KMS-11 (cell line): Measurements from ENCODE around the gene ADPRH.

Source experiments
- H2AFZ ChIP-seq: fragments of 200-600 bp; sonication (generic); 2 replicates; pipeline ENCODE4 v1.6.1; 2016; ENCODE audit warnings: antibody characterized with exemption, mixed run types, low read depth
- H3K27ac ChIP-seq: fragments of 200-600 bp; sonication (generic); 2 replicates; pipeline ENCODE4 v1.6.1; 2016; ENCODE audit warnings: mild to moderate bottlenecking, mixed run types
- H3K27me3 ChIP-seq: fragments of 200-600 bp; sonication (generic); 2 replicates; pipeline ENCODE4 v1.6.1; 2017; ENCODE audit warnings: mild to moderate bottlenecking, low read depth, mixed run types, moderate library complexity; ENCODE audit not compliant: insufficient read depth
- H3K36me3 ChIP-seq: fragments of 200-600 bp; sonication (generic); 2 replicates; pipeline ENCODE4 v1.6.1; 2017; ENCODE audit warnings: mild to moderate bottlenecking, mixed run types; ENCODE audit not compliant: insufficient read depth
- H3K4me1 ChIP-seq: fragments of 200-600 bp; sonication (generic); 2 replicates; pipeline ENCODE4 v1.6.1; 2016; ENCODE audit warnings: mild to moderate bottlenecking, low read depth, mixed run types; ENCODE audit not compliant: poor library complexity, severe bottlenecking
- H3K4me2 ChIP-seq: fragments of 200-600 bp; sonication (generic); 2 replicates; pipeline ENCODE4 v1.7.0; 2016; ENCODE audit warnings: mild to moderate bottlenecking, mixed run types
- H3K4me3 ChIP-seq: fragments of 200-600 bp; sonication (generic); IDR thresholded peaks from 2 replicates; pipeline ENCODE4 v1.6.1; 2017; ENCODE audit warnings: low read depth, low read length, mixed read lengths; ENCODE audit not compliant: insufficient read depth
- H3K79me2 ChIP-seq: fragments of 200-600 bp; sonication (generic); 2 replicates; pipeline ENCODE4 v1.6.1; 2016; ENCODE audit warnings: low read depth, mixed run types; ENCODE audit not compliant: insufficient read depth
- H3K9ac ChIP-seq: fragments of 200-600 bp; sonication (generic); 2 replicates; pipeline ENCODE4 v1.6.1; 2016; ENCODE audit warnings: mild to moderate bottlenecking, mixed run types
- H4K20me1 ChIP-seq: fragments of 200-600 bp; sonication (generic); 2 replicates; pipeline ENCODE4 v1.6.1; 2016; ENCODE audit warnings: mild to moderate bottlenecking, mixed run types; ENCODE audit not compliant: insufficient read depth
- TF ChIP-seq, protein P1 (sequence below): fragments of 200-600 bp; sonication (generic); conservative IDR thresholded peaks from 2 replicates; pipeline ENCODE4 v1.6.1; 2017; ENCODE audit warnings: low read depth, mild to moderate bottlenecking, antibody characterized with exemption, low read length, moderate library complexity, mixed read lengths

Gene ADPRH

DNA sequence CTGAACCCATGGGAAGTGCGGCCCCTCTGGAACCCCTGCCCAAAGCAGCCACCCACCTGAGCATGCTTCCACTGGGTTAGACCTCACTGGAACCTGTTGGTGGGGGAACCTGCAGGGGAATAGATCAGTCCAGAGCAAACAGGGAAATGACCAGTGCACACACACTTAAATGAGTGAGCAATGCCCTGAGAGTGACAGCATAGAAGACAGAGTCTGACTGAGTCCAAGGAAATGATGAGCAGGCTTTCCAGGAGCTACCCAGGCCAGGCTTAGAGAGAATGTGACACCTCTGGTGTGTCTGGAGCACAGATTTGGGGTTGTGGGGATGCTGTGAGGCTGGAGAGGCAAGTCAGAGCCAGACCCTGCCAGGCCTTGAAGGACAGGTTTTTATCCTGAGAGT is 46.9 kb downstream of the ADPRH start:
- H3K4me3 ChIP-seq, result no peak overlapping the region
- H4K20me1 ChIP-seq, result no peaks in the 10 kb centered on the region
- TF ChIP-seq, protein P1, sequence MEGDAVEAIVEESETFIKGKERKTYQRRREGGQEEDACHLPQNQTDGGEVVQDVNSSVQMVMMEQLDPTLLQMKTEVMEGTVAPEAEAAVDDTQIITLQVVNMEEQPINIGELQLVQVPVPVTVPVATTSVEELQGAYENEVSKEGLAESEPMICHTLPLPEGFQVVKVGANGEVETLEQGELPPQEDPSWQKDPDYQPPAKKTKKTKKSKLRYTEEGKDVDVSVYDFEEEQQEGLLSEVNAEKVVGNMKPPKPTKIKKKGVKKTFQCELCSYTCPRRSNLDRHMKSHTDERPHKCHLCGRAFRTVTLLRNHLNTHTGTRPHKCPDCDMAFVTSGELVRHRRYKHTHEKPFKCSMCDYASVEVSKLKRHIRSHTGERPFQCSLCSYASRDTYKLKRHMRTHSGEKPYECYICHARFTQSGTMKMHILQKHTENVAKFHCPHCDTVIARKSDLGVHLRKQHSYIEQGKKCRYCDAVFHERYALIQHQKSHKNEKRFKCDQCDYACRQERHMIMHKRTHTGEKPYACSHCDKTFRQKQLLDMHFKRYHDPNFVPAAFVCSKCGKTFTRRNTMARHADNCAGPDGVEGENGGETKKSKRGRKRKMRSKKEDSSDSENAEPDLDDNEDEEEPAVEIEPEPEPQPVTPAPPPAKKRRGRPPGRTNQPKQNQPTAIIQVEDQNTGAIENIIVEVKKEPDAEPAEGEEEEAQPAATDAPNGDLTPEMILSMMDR, result no peak
- no peak overlapping the region for H2AFZ ChIP-seq
- no peak overlapping the region for H3K4me2 ChIP-seq
- no peaks in the 10 kb centered on the region for H3K27me3 ChIP-seq
- H3K9ac ChIP-seq, result no peak overlapping the region
- no peak overlapping the region for H3K27ac ChIP-seq
- peaks cover 13% of the 10 kb centered on the region for H3K4me1 ChIP-seq
- no peaks in the 10 kb centered on the region for H3K36me3 ChIP-seq
- no peaks in the 10 kb centered on the region for H3K79me2 ChIP-seq

DNA sequence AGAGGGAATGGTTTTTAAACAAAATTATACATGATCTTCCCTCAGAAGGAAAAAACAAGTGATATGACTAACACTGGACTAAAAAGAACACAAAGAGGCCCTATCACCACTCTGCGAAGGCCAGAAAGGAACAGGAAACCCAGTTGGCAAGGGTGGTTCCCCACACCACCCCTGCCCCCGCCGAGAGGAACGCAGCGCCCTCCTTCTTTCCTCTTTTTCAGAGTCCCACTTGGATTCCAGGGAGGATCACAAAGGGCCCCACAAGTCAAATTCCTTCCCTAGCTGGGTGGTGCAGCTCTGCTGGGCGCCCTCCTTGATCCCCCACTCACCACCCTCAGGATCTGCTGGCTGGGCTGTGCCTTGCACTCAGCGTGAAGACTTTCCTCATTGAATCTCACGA is 48.2 kb downstream of the ADPRH start:
- no peaks in the 10 kb centered on the region for H3K36me3 ChIP-seq
- H3K4me2 ChIP-seq, result no peak overlapping the region
- no peak overlapping the region for H3K9ac ChIP-seq
- H2AFZ ChIP-seq, result no peak overlapping the region
- TF ChIP-seq, protein P1, result no peak
- H3K4me3 ChIP-seq, result no peak overlapping the region
- H3K27ac ChIP-seq, result no peak overlapping the region
- H3K4me1 ChIP-seq, result peaks cover 14% of the 10 kb centered on the region
- H3K79me2 ChIP-seq, result no peaks in the 10 kb centered on the region
- no peaks in the 10 kb centered on the region for H4K20me1 ChIP-seq
- no peaks in the 10 kb centered on the region for H3K27me3 ChIP-seq

DNA sequence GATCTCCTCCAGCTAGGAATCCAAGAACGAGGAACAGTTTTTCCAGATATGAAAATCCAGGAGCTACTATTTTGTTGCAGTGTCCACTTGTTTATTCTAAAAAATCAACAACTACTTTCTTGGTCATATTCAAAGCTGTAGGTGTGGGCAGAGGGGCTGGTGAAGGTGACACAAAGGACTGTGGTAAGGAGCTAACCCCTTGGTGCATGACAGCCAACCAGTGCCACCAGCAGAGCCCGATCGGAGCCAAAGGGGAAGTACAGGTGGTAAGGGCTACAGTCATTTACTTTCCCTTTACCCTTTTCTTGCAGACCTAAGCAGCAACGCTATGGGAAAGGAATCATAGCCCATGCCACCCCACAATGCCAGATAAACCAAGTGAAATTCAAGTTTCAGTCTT is 49.1 kb downstream of the ADPRH start:
- no peak overlapping the region for H3K9ac ChIP-seq
- H3K4me2 ChIP-seq, result no peak overlapping the region

DNA sequence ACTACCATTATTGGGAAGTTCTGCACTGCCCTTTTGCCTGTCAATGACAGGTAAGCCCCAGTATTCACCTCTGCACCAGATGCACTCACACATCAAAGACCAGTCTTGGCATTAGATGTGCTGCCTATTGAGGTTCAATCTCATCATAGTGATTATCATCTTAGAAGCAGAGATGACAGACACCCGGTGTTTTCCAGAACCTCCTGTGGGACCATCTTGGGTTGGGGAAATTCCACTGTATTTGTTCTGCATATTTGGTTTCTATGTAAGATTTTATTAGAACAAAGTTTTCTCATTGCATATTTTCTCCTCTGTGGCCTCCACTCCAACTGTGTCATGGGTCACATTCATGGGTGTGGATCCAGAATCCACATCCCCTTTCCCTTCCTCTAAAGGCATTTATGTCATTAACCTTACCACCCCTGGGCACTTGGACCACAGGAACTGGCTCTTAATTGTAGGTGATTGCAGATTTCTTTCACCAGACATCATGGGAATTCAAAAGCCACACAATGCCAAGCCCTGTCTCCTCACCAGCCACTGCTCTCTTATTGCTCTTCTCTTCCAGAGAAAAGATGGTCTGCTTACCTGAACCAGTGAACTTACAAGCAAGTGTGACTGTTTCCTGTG is 49.6 kb downstream of the ADPRH start:
- H3K4me3 ChIP-seq, result no peak overlapping the region
- TF ChIP-seq, protein P1, result no peak
- no peak overlapping the region for H2AFZ ChIP-seq
- no peak overlapping the region for H3K4me2 ChIP-seq
- no peaks in the 10 kb centered on the region for H3K36me3 ChIP-seq
- peaks cover 14% of the 10 kb centered on the region for H3K4me1 ChIP-seq
- H3K9ac ChIP-seq, result no peak overlapping the region
- no peaks in the 10 kb centered on the region for H3K27me3 ChIP-seq
- no peaks in the 10 kb centered on the region for H3K79me2 ChIP-seq
- H3K27ac ChIP-seq, result no peak overlapping the region
- H4K20me1 ChIP-seq, result no peaks in the 10 kb centered on the region

More for the DNA sequence above, 49.1 kb downstream of the ADPRH start:
- Histone ChIP-seq H3K79me2 (no peaks in the 10 kb centered on the region), H3K4me1 (peaks cover 14% of the 10 kb centered on the region), H3K27ac (no peak overlapping the region), H4K20me1 (no peaks in the 10 kb centered on the region), H3K36me3 (no peaks in the 10 kb centered on the region), H3K27me3 (no peaks in the 10 kb centered on the region), H3K4me3 (no peak overlapping the region), H2AFZ (no peak overlapping the region)
- TF ChIP-seq, protein P1, result no peak
